T1000 (cell line): ENCODE results near the gene HDAC9.

Experiments used
- DNase-seq: peaks from one replicate; lab custom pipeline; 2025; ENCODE audit warnings: mixed read lengths; lab: John Stamatoyannopoulos, UW

Gene HDAC9

DNA sequence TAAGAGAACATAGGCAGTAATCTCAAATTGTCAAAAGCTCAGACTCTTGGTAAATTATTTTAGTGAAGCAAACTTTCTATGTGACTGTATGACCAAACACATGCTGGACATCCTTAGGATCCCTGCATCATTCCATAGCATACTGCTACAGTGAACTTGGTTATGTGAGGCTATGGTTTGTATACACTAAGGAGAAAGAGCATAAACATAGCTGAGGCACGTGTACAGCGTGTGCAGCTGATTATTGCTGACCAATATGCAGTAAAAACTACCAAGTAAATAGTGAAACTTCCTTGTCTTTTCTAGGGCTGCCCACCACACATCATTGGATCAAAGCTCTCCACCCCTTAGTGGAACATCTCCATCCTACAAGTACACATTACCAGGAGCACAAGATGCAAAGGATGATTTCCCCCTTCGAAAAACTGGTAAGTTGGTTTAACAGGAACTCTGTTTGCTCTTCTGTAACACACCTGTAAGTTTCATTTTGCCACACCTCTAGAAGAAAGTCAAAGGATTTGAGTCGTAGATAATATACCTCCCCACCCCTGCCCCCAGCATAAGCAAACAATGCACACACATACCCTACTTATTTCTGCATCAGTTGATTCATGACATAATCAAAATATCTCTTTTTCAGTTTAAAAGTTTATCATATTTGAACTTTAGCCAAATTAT is 98.2 kb downstream of the HDAC9 start:
- no peak for DNase-seq

GRCh38 chr7:18597754-18598153 is 102.2 kb downstream of the HDAC9 start:
- DNase-seq = no peak

- DNase-seq = no peak
Observed at GRCh38 chr7:18607025-18607424, 111.5 kb downstream of the HDAC9 start.

DNA sequence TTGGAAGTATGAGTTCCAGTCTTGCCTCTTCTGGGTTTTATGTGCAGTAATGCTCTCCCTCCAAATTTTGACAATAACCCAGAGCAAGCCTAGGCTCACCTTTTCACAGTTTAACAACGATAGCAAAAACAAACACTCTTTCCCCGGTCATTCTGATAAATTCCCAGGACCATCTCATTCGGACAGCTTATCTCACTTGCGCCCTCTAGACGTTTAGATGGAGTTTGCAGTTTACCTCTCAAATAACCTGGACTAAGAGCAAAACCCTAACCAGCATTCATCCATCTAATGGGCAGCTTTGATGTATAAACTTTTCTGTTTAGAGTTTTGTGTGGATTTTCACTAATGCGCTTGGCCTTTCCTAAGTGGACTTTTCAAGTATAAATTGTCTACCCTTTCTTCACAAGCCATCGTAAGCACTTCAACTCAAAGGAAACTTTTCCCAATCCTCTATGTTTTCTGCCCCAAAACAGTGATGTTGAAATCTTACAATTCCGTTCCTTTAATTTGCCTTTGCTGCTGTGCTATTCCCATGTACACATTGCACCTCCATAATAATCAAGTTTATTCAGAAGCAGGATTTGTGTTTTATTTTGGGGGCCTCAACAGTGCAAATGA is 114.9 kb downstream of the HDAC9 start:
- DNase-seq = no peak

- no peak for DNase-seq
Observed at GRCh38 chr7:18614841-18615240, 119.3 kb downstream of the HDAC9 start.

GRCh38 chr7:18619311-18619710 is 123.8 kb downstream of the HDAC9 start:
- DNase-seq = no peak

GRCh38 chr7:18623389-18623788 is 127.8 kb downstream of the HDAC9 start:
- DNase-seq = no peak

DNA sequence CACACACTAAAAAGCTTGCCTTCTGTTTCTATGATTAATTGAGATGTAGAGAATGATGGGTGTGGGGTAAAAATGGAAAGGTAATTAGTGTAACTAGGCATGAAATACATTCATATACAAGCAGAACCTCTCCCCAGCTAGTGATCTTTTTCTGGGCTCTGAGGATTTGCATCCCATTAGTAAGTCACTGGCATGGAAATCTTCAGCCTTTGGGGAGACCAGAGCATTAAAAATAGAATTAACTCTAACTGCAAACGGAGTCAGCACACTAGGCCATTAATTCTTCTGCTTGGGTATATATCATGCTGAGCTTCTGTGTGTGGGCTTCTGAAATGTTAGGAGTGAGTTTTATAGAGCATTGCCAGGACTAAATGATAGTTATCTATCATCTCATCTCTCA is 128.9 kb downstream of the HDAC9 start:
- no peak for DNase-seq

GRCh38 chr7:18626086-18626485 is 130.5 kb downstream of the HDAC9 start:
- DNase-seq = no peak

GRCh38 chr7:18626717-18627116 is 131.2 kb downstream of the HDAC9 start:
- DNase-seq = no peak

GRCh38 chr7:18637516-18637915 is 142.0 kb downstream of the HDAC9 start:
- DNase-seq = no peak

GRCh38 chr7:18638594-18639452 is 143.3 kb downstream of the HDAC9 start:
- no peak for DNase-seq

GRCh38 chr7:18639711-18640110 is 144.2 kb downstream of the HDAC9 start:
- DNase-seq = no peak

GRCh38 chr7:18644981-18645380 is 149.4 kb downstream of the HDAC9 start:
- no peak for DNase-seq

GRCh38 chr7:18647582-18647981 is 152.0 kb downstream of the HDAC9 start:
- no peak for DNase-seq

GRCh38 chr7:18648849-18649758 is 153.6 kb downstream of the HDAC9 start:
- DNase-seq = no peak

DNA sequence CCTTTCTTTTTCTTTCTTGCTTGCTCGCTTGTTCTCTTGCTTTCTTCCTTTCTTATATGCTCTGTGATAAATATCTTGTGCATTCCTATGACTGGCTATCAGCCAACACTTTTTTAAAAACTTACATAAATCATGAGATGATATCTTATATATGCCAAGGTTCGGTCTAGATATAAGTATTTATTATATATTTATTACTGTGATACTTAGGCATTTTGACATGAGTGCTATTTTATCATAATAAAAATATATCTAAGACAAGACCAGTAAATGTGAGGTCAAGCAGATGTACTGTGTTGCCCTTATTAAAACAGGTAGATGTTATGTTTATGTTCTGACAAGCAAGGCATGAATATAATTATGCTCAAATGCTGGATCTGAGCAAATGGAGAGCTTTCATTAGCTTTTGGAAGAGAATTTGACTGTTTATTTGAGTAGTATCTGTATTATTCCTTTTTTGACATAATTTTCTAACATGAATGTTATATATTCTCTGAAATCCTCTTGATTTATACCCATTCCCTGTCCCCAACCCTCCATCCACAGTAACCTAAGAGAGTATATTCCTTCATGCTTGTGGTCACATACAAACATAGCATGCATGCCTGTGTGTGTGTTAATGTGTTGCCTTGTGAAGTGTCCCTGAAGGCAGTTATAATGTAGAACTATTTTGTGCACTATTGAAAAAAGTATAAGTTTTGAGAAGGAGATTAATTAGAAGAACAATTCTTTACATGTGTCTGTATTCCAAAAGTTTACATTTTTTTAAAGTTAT is 158.0 kb downstream of the HDAC9 start:
- DNase-seq = no peak

DNA sequence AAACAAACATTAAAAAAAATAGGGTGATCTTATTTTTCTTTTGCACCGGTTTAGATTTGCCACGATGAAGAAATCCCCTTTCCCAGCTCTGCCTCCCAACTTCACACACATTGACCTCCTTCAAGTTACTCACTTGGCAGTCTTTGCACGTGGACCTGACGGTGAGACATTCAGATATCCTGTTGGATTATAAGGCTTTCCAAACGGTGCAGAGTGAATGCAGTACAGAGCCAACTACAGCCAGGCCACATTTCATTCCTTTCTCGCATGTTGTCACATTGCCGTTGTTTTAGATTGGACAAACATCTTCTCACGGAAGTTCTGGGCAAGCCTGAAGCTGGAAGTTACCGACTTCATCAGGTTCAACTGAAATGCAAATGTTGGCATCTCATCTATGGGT is 159.2 kb downstream of the HDAC9 start:
- DNase-seq = no peak

GRCh38 chr7:18655506-18655905 is 160.0 kb downstream of the HDAC9 start:
- DNase-seq = no peak

DNA sequence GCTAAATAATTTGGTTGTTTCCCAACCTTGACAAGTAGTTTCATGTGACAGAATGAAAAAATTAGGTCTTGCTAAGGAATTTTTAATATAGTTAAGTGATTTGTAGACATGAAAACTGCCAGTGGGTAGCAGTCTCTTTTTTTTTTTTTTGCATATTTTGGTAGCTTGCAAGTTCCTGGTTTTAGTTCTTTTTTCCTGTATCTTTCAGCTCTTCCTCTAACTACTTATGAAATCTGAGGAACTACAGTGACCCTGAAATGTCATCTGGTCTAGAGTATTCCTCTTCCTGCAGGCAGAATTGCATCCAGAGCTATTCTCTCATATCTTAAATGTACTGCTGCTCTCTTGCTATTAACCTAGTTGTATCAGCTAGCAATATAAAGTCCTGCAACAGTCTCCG is 160.4 kb downstream of the HDAC9 start:
- DNase-seq = no peak

- no peak for DNase-seq
Observed at GRCh38 chr7:18656362-18656761, 160.8 kb downstream of the HDAC9 start.
